DMS79 treated with DMSO at 0.1 percent for 48 hours (cell line): ENCODE measurements around the gene PCDHA9.
"Not testable (repeated sequence)": the region's sequence is repeated elsewhere in the genome, so short reads cannot be mapped to it uniquely, and the experiment has no call there.

ENCODE experiments used
- DNase-seq: peaks from one replicate; lab custom pipeline; 2025; lab: John Stamatoyannopoulos, UW

Gene PCDHA9

GRCh38 chr5:140835622-140836510 is 12.3 kb upstream of the PCDHA9 start:
- no peak for DNase-seq

GRCh38 chr5:140840978-140841962 is 6.9 kb upstream of the PCDHA9 start, which contains the start of gene PCDHA8:
PCDHA8 (plus strand) TSS chr5:140841187; CDS start chr5:140841322, 135 bp downstream.
- no peak for DNase-seq

GRCh38 chr5:140842798-140843733 is 5.1 kb upstream of the PCDHA9 start:
- DNase-seq = no peak

DNA sequence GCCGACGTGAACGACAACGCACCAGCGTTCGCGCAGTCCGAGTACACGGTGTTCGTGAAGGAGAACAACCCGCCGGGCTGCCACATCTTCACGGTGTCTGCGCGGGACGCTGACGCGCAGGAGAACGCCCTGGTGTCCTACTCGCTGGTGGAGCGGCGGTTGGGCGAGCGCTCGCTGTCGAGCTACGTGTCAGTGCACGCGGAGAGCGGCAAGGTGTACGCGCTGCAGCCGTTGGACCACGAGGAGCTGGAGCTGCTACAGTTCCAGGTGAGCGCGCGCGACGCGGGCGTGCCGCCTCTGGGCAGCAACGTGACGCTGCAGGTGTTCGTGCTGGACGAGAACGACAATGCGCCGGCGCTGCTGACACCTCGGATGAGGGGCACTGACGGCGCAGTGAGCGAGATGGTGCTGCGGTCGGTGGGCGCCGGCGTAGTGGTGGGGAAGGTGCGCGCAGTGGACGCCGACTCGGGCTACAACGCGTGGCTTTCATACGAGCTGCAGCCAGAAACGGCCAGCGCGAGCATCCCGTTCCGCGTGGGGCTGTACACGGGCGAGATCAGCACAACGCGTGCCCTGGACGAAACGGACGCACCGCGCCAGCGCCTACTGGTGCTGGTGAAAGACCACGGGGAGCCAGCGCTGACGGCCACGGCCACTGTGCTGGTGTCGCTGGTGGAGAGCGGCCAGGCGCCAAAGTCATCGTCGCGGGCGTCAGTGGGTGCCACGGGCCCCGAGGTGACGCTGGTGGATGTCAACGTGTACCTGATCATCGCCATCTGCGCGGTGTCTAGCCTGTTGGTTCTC is 1.9 kb downstream of the PCDHA9 start:
- not testable (repeated sequence) for DNase-seq

DNA sequence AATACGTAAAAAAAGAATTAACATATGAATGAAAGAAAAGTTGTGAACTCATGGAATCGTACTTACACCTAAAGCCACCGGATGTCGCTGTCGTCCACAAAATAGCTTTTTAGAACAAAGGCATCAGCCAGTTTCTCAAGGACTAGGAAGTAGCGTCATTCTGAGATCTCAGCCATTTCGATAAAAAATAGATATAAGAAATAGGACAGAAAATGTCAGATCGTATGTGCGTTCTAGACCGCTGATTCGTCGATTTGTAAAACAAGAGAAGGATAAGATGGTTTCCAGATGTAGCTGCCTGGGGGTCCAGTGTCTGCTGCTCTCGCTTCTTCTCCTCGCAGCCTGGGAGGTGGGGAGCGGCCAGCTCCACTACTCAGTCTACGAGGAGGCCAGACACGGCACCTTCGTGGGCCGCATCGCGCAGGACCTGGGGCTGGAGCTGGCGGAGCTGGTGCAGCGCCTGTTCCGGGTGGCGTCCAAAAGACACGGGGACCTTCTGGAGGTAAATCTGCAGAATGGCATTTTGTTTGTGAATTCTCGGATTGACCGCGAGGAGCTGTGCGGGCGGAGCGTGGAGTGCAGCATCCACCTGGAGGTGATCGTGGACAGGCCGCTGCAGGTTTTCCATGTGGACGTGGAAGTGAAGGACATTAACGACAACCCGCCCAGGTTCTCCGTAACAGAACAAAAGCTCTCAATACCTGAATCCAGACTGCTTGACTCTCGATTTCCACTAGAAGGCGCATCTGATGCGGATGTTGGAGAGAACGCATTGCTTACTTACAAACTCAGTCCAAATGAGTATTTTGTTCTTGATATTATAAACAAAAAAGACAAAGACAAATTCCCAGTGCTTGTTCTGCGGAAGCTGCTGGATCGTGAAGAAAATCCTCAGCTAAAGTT is 7.8 kb downstream of the PCDHA9 start, which contains the start of gene PCDHA10:
Gene PCDHA10 (plus strand): TSS at position 126 of the 903 bp plus-strand sequence. CDS start 152 bp downstream, at position 278.
- DNase-seq = no peak

DNA sequence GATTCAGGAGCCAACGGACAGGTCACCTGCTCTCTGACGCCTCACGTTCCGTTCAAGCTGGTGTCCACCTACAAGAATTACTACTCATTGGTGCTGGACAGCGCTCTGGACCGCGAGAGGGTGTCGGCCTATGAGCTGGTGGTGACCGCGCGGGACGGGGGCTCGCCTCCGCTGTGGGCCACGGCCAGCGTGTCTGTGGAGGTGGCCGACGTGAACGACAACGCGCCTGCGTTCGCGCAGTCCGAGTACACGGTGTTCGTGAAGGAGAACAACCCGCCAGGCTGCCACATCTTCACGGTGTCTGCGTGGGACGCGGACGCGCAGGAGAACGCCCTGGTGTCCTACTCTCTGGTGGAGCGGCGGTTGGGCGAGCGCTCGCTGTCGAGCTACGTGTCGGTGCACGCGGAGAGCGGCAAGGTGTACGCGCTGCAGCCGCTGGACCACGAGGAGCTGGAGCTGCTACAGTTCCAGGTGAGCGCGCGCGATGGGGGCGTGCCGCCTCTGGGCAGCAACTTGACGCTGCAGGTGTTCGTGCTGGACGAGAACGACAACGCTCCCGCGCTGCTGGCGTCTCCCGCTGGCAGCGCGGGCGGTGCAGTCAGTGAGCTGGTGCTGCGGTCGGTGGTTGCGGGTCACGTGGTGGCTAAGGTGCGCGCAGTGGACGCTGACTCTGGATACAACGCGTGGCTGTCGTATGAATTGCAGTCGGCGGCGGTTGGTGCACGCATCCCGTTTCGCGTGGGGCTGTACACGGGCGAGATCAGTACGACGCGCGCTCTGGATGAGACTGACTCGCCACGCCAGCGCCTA is 9.2 kb downstream of the PCDHA9 start:
- no peak for DNase-seq

- no peak for DNase-seq
Observed at GRCh38 chr5:140857987-140858240, 9.7 kb downstream of the PCDHA9 start.

DNA sequence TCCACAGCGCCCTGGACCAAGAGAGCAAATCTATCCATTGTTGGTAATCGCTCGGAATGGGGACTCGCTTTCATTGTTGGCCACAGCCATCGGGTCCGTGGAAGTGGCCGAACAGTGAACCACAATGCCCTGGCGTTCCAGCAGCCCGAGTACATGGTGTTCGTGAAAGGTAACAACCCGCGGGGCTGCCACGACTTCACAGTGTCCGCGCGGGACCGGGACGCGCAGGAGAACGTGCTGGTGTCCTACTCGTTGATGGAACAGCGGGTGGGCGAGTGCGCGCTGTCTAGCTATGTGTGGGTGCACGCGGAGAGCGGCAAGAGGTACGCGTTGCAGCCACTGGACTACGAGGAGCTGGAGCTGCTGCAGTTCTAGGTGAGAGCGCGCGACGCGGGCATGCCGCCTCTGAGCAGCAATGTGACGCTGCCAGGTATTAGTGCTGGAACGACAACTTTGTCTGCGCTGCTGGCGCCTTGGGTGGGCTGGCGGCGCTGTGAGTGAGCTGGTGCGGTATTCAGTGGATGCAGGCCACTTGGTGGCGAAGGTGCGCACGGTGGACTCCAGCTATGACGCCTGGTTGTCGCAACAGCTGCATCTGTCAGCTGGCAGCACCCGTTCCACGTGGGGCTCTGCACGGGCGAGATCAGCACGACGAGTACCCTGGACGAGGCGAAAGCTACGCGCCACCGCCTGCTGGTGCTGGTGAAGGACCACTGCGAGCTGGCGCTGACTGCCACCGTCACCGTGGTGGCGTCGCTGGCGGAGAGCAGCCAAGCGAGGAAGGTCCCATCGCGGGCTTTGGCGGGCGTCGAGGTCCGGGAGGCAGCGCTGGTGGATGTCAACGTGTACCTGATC is 14.5 kb downstream of the PCDHA9 start:
- no peak for DNase-seq

- DNase-seq = peak; percentile 61
Observed at GRCh38 chr5:140868721-140869554, 20.8 kb downstream of the PCDHA9 start, which contains the start of gene PCDHA11. PCDHA11 (plus strand) TSS chr5:140868957; CDS start chr5:140869104, 147 bp downstream.

GRCh38 chr5:140869555-140869886 is 21.3 kb downstream of the PCDHA9 start:
- DNase-seq = no peak

DNA sequence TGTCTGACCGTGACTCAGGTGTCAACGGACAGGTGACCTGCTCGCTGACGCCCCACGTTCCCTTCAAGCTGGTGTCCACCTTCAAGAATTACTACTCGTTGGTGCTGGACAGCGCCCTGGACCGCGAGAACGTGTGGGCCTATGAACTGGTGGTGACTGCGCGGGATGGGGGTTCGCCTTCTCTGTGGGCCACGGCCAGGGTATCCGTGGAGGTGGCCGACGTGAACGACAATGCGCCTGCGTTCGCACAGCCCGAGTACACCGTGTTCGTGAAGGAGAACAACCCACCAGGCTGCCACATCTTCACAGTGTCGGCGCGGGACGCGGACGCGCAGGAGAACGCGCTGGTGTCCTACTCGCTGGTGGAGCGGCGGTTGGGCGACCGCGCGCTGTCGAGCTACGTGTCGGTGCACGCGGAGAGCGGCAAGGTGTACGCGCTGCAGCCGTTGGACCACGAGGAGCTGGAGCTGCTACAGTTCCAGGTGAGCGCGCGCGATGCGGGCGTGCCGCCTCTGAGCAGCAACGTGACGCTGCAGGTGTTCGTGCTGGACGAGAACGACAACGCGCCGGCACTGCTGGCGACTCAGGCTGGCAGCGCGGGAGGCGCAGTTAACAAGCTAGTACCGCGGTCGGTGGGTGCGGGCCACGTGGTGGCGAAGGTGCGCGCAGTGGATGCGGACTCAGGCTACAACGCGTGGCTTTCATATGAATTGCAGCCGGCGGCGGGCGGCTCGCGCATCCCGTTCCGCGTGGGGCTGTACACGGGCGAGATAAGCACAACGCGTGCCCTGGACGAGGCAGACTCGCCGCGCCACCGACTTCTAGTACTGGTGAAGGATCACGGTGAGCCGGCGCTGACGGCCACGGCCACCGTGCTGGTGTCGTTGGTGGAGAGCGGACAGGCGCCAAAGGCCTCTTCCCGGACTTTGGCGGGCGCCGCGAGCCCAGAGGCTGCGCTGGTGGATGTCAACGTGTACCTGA is 22.3 kb downstream of the PCDHA9 start:
- no peak for DNase-seq

DNA sequence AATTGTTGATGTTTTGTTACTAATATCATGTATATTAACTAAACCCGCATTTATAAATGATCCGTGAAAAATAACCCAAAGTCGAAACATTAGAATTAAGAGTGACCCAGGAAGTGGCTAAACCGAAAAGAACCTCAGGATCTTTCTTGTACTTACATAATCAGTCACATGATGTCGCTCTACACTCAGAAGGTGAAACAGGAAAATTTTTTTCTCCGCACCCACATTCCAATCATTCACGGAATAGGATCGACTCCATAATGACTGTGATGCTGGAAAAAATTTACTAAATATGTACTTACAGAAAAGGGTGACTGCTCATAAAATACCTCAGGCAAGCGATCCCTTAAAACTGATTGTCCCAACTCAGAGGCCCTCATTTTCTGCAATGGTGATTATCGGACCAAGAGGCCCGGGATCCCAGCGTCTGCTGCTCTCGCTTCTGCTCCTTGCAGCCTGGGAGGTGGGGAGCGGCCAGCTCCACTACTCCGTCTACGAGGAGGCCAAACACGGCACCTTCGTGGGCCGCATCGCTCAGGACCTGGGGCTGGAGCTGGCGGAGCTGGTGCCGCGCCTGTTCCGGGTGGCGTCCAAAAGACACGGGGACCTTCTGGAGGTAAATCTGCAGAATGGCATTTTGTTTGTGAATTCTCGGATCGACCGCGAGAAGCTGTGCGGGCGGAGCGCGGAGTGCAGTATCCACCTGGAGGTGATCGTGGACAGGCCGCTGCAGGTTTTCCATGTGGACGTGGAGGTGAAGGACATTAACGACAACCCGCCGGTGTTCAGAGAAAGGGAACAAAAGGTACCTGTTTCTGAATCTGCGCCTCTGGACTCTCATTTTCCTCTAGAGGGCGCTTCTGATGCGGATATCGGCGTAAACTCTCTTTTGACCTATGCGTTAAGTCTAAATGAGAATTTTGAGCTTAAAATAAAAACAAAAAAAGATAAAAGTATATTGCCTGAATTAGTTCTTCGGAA is 27.2 kb downstream of the PCDHA9 start, which contains the start of gene PCDHA12:
Gene PCDHA12 (plus strand): TSS at position 224 of the 981 bp plus-strand sequence. CDS start 165 bp downstream, at position 389.
- no peak for DNase-seq

DNA sequence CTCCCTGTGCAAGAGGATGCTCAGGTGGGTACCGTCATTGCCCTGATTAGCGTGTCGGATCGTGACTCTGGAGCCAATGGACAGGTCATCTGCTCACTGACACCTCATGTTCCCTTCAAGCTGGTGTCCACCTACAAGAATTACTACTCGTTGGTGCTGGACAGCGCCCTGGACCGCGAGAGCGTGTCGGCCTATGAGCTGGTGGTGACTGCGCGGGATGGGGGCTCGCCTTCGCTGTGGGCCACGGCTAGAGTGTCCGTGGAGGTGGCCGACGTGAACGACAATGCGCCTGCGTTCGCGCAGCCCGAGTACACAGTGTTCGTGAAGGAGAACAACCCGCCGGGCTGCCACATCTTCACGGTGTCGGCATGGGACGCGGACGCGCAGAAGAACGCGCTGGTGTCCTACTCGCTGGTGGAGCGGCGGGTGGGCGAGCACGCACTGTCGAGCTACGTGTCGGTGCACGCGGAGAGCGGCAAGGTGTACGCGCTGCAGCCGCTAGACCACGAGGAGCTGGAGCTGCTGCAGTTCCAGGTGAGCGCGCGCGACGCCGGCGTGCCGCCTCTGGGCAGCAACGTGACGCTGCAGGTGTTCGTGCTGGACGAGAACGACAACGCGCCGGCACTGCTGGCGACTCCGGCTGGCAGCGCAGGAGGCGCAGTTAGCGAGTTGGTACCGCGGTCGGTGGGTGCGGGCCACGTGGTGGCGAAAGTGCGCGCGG is 28.5 kb downstream of the PCDHA9 start:
- not testable (repeated sequence) for DNase-seq

GRCh38 chr5:140877262-140877581 is 29.0 kb downstream of the PCDHA9 start:
- DNase-seq = no peak
